ELR (cell line): ENCODE measurements around the gene CSPG4.
A peak's percentile ranks its signal among the peaks of the same experiment; 100 is the strongest.
"Not testable (repeated sequence)": the region's sequence is repeated elsewhere in the genome, so short reads cannot be mapped to it uniquely, and the experiment has no call there.

Source experiments
- DNase-seq: peaks from one replicate; pipeline ENCODE4 v3.0.0-alpha.2; 2015; ENCODE audit warnings: low read depth

Gene CSPG4

GRCh38 chr15:75739791-75740190, 27.1 kb upstream of the CSPG4 start:
- no peak for DNase-seq

GRCh38 chr15:75738647-75739325, 26.1 kb upstream of the CSPG4 start:
- DNase-seq, result peak; percentile 93

DNA sequence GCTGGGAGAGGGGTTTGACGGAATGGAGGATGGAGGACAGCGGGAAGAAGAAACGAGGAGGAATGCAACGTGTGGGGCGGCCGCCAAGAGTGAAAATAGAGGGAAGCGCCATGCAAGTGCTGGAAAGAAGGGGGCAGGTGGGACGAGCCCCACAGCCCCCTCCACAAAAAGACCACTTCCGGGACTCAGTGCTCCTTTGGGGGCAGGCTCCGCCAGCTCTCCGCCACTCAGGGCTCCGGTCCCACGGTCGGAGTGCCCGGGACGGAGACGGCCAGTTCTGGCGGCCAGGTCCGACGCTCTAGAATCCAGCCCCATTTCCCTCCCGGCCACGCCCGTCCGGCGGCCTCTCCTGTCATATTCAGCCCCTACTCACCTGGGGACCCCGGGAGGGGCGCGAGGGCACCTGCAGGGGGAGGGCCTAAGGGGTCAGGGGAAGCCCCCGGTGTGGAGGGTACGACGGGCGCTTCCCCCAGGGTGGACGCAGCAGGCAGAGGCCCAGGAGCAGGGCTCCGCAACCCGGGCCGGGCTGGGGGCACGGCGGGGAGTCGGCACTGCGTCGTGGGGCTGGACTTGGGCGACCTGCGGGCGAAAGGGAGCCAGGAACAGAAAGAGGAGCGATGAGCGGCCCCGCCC, 25.5 kb upstream of the CSPG4 start:
- no peak for DNase-seq

GRCh38 chr15:75737116-75738013, 24.7 kb upstream of the CSPG4 start:
- not testable (repeated sequence) for DNase-seq

DNA sequence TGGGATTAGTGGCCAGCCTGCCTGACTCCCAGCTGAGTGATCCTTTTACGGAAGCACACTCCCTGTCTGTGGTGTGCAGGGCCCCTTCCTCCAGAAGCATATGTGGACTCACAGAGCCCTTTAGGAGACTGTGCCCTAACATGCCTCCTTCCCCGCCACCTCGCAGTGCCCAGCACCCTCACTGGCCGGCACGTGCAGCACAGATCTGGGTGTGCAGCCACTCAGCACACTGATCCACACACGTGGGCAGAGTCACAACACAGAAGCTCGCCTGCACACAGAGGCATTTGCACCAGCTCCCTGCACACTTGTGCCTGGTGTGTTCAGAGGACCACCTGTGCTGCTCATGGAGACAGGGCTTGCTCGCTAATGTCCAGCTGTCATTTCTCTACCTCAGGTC, 23.6 kb upstream of the CSPG4 start:
- DNase-seq, result no peak

GRCh38 chr15:75734861-75735760, 22.5 kb upstream of the CSPG4 start:
- not testable (repeated sequence) for DNase-seq

- no peak for DNase-seq
Measured at GRCh38 chr15:75733761-75734651, 21.4 kb upstream of the CSPG4 start.

DNA sequence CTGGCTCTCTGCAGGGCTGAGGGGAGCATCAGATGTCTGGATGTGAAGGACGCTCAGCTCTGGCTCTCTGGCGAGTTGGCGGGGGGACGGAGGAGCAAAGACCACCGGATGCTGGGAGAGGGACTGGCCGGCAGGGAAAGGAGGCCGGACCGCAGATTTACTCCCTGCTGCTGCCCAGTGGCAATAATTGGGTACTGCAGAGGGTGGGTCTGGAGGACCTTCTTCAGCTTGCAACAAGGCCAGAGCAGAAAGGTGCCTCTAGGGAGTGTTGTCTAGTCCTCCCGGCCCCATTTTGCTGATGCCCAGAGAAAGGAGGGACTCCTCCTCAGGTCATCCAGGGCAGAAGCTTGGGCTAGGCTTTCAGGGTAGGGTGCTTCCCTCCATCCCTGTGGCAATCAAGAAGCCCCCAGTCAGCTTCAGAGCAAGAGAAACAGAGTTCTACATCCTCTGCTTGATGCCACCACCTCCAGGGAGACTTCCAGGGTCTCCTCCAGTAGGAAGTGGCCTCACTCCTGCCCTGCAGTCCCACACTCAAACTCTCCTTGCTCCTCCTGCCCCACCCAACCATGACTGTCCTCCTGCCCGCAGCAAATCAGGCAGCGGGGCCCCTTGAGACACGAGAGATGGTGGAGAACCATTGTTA, 20.3 kb upstream of the CSPG4 start:
- peak; percentile 77 for DNase-seq

GRCh38 chr15:75732177-75732808, 19.6 kb upstream of the CSPG4 start:
- no peak for DNase-seq

DNA sequence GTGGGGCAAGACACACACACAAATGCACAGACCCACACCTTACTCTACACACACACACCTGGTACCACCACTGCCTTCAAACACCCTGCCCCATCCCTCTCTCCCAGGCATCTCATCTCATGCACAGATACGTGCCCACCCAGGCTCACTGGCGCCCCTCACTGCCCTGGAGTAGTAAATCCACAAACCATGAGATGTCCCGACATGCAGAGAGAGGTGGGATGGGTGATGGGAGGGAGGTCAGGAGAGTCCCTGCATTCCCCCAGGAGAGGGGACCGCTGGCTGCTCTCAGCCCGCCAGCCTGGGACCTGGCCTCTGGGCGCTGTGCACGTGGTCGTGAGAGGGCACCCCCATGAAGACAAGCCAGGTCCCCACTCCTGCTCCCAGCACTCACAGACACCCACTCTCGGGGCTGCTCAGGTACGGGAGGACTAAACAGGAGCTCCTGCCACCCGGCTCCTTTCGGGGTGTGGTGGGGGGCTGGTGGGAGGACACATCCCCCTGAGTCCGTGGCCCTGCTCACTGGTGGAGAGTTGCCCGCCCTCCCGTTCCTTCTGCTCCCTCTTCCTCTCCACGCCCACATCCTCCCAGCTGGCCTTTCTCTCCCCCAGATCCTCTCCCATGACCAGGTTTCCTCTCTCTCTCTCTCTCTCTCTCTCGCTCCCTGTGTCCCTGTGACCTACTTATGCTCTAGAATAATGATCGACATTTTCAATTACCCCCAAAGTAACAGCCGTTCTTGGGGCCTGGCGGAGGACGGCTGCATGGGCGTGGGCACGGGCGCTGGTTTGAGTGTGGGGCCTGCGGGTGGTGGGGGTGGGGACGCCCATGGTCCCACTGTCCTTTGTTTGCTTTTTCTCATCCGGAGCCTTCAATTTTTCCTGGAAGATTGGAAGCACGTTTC, 18.9 kb upstream of the CSPG4 start:
- no peak for DNase-seq

- DNase-seq, result not testable (repeated sequence)
Measured at GRCh38 chr15:75730376-75731247, 18.0 kb upstream of the CSPG4 start.

- no peak for DNase-seq
Measured at GRCh38 chr15:75729326-75730069, 16.9 kb upstream of the CSPG4 start.

GRCh38 chr15:75727851-75728715, 15.4 kb upstream of the CSPG4 start:
- peak; percentile 51 for DNase-seq

- DNase-seq, result no peak
Measured at GRCh38 chr15:75727031-75727531, 14.4 kb upstream of the CSPG4 start.

- DNase-seq, result no peak
Measured at GRCh38 chr15:75725719-75726607, 13.3 kb upstream of the CSPG4 start.
